HepG2 (cell line): ENCODE data around the gene COPS4. TPM values are rescaled to one million over a fixed set of nuclear protein-coding genes. Genes with fewer than 3 reads are reported as not detected.

ENCODE experiments used
- ATAC-seq: fragments of 200-7000 bp; cut with Tn5 transposase; 3 replicates; pipeline ENCODE4 v1.9.1; 2020; ENCODE audit warnings: mild to moderate bottlenecking, moderate library complexity
- BruUV-seq: library from RNA; stranded (reverse); fragments of 400-500 nt; replicated peaks from 2 replicates; lab custom pipeline; 2021; lab: Mats Ljungman, UMichigan
- CTCF ChIA-PET: fragments of 300-600 bp; formaldehyde crosslinking; extraction: SDS; loops from one replicate; lab custom pipeline; 2021; ENCODE audit warnings: low total read pairs, inconsistent platforms, low intra/inter-chr PET ratio; lab: Yijun Ruan, JAX
- POLR2A ChIA-PET: fragments of 350-600 bp; sonication (Branson Sonifier 250); formaldehyde crosslinking; loops from one replicate; lab custom pipeline; 2020; ENCODE audit warnings: antibody characterized with exemption, inconsistent platforms; lab: Yijun Ruan, JAX
- DNase-seq: peaks from one replicate; pipeline ENCODE4 v3.0.0-alpha.2; 2015; ENCODE audit warnings: low spot score
- FAIRE-seq: peaks from 3 replicates; lab custom pipeline; 2011; peaks lifted over from hg19 to GRCh38; lab: Jason Lieb, UNC
- H2AFZ ChIP-seq: one replicate; pipeline ENCODE4 v1.6.1; 2011; ENCODE audit warnings: low read length, inconsistent platforms
- H3K27ac ChIP-seq: fragments of 300-600 bp; 3 replicates; pipeline ENCODE4 v1.8.0; 2011; ENCODE audit warnings: mixed run types, mild to moderate bottlenecking, mixed read lengths, low read length, inconsistent platforms; ENCODE audit not compliant: insufficient read depth; ENCODE audit errors: extremely low read length
- H3K27me3 ChIP-seq, 2 experiments: fragments of 200-600 bp in 1 of 2; 2 replicates in 1 of 2; 3 replicates in 1 of 2; pipeline versions ENCODE4 v1.6.0 to v1.8.0; 2011; ENCODE audit warnings: low read length in 2 of 2, mild to moderate bottlenecking in 2 of 2, moderate library complexity in 2 of 2, inconsistent platforms in 1 of 2; ENCODE audit not compliant: insufficient read depth in 2 of 2, control insufficient read depth in 1 of 2
- H3K36me3 ChIP-seq, 2 experiments: fragments of 200-600 bp in 1 of 2; replicated peaks in 1 of 2; 2 replicates in 1 of 2; 3 replicates in 1 of 2; pipeline versions ENCODE4 v1.5.1 to v1.8.0; 2011; ENCODE audit warnings: low read length in 2 of 2, inconsistent platforms in 1 of 2; ENCODE audit not compliant: insufficient read depth in 2 of 2, control insufficient read depth in 1 of 2
- H3K4me1 ChIP-seq: 2 replicates; pipeline ENCODE4 v1.5.1; 2012; ENCODE audit warnings: low read length, inconsistent platforms; ENCODE audit not compliant: insufficient read depth
- H3K4me2 ChIP-seq: 2 replicates; pipeline ENCODE4 v1.6.0; 2011; ENCODE audit warnings: low read depth, low read length, inconsistent platforms
- H3K4me3 ChIP-seq, 3 experiments: fragments of 200-600 bp in 1 of 3; sonication (generic), shearing (Covaris generic) in 1 of 3; replicated peaks in 1 of 3; 2 replicates each; pipeline ENCODE4 v1.5.1; 2011 to 2016; ENCODE audit warnings: low read length in 3 of 3, inconsistent platforms in 2 of 3, low read depth in 2 of 3, mild to moderate bottlenecking in 2 of 3, control low read depth in 1 of 3, mixed read lengths in 1 of 3; ENCODE audit not compliant: insufficient read depth in 1 of 3
- H3K79me2 ChIP-seq: one replicate; pipeline ENCODE4 v1.6.1; 2011; ENCODE audit warnings: low read length, inconsistent platforms; ENCODE audit not compliant: insufficient read depth
- H3K9ac ChIP-seq: 2 replicates; pipeline ENCODE4 v1.6.0; 2011; ENCODE audit warnings: mild to moderate bottlenecking, low read depth, low read length, inconsistent platforms; ENCODE audit not compliant: insufficient read depth
- H3K9me3 ChIP-seq: 2 replicates; pipeline ENCODE4 v1.5.1; 2012; ENCODE audit warnings: mild to moderate bottlenecking, low read length
- H4K20me1 ChIP-seq: 2 replicates; pipeline ENCODE4 v1.6.0; 2011; ENCODE audit warnings: inconsistent platforms, mild to moderate bottlenecking, low read length, moderate library complexity; ENCODE audit not compliant: insufficient read depth
- CCDC6 ChIP-seq: sonication (generic); formaldehyde crosslinking; IDR thresholded peaks from 2 replicates; pipeline ENCODE4 v1.8.1; 2022; ENCODE audit warnings: mild to moderate bottlenecking, missing genetic modification reagents, moderate library complexity
- FOXO1 ChIP-seq: sonication (generic); formaldehyde crosslinking; IDR thresholded peaks from 2 replicates; pipeline ENCODE4 v1.4.0; 2020; ENCODE audit warnings: missing genetic modification reagents
- HOXA3 ChIP-seq: sonication (generic); formaldehyde crosslinking; IDR thresholded peaks from 2 replicates; pipeline ENCODE4 v1.5.0; 2020; ENCODE audit warnings: missing genetic modification reagents
- RXRA ChIP-seq: sonication (generic); formaldehyde crosslinking; IDR thresholded peaks from 2 replicates; pipeline ENCODE4 v1.5.1; 2020; ENCODE audit warnings: missing genetic modification reagents
- SETDB1 ChIP-seq: sonication (generic); formaldehyde crosslinking; IDR thresholded peaks from 2 replicates; pipeline ENCODE4 v1.5.1; 2020; ENCODE audit warnings: missing genetic modification reagents, mild to moderate bottlenecking, borderline replicate concordance
- ZFP90 ChIP-seq: sonication (generic); formaldehyde crosslinking; IDR thresholded peaks from 2 replicates; pipeline ENCODE4 v1.8.0; 2022; ENCODE audit warnings: missing genetic modification reagents, mild to moderate bottlenecking, inconsistent platforms, borderline replicate concordance
- ZNF121 ChIP-seq: sonication (generic); formaldehyde crosslinking; IDR thresholded peaks from 2 replicates; pipeline ENCODE4 v1.5.0; 2020; ENCODE audit warnings: mild to moderate bottlenecking, missing genetic modification reagents
- ZNF180 ChIP-seq: sonication (generic); formaldehyde crosslinking; IDR thresholded peaks from 2 replicates; pipeline ENCODE4 v1.4.0; 2020; ENCODE audit warnings: low read depth, missing genetic modification reagents, borderline replicate concordance
- ZNF550 ChIP-seq: sonication (generic); formaldehyde crosslinking; IDR thresholded peaks from 2 replicates; pipeline ENCODE4 v1.4.0; 2020; ENCODE audit warnings: mild to moderate bottlenecking, missing genetic modification reagents, borderline replicate concordance
- ZNF749 ChIP-seq: sonication (generic); formaldehyde crosslinking; IDR thresholded peaks from 2 replicates; pipeline ENCODE4 v1.8.0; 2022; ENCODE audit warnings: mild to moderate bottlenecking, missing genetic modification reagents, moderate library complexity, borderline replicate concordance
- ZNF839 ChIP-seq: sonication (generic); formaldehyde crosslinking; IDR thresholded peaks from 2 replicates; pipeline ENCODE4 v1.4.0; 2020; ENCODE audit warnings: missing genetic modification reagents, mild to moderate bottlenecking, borderline replicate concordance
- ZSCAN9 ChIP-seq: IDR thresholded peaks from 2 replicates; pipeline ENCODE4 v1.6.1; 2016; ENCODE audit warnings: borderline replicate concordance
- WGBS: methylation state at CpG from one replicate; pipeline ENCODE4 v1.1.6; 2017; ENCODE audit warnings: low lambda C conversion rate; 5-methylcytosine and 5-hydroxymethylcytosine counted together
- in situ Hi-C: cut with HindIII; loops from 2 replicates; pipeline ENCODE4 v1.10.0; 2017; ENCODE audit warnings: low pct_unique_long_range_greater_than_20kb; ENCODE audit not compliant: extremely low pct_ligation_motif_present
- intact Hi-C: fragments of 100-400 bp; cut with micrococcal nuclease; formaldehyde crosslinking; loops from one replicate; pipeline ENCODE4 v1.10.0; 2022; ENCODE audit not compliant: unreplicated experiment
- polyA plus RNA-seq, 8 experiments: library from polyadenylated mRNA; depleted of rRNA in 3 of 8; stranded (reverse) in 7 of 8; unstranded in 1 of 8; fragments of >200 nt; fragmentation: Illumina TruSeq in 4 of 8; extraction: Trizol in 4 of 8; gene quantifications; 2 replicates each; pipeline versions ENCODE4 v1.2.1 to v1.2.3, GENCODE V29; 2011 to 2016; ENCODE audit warnings: low read depth in 4 of 8, missing spikeins in 1 of 8, mixed read lengths in 1 of 8; ENCODE audit not compliant: insufficient read depth in 1 of 8
- total RNA-seq, 5 experiments: library from RNA; depleted of rRNA; stranded (reverse); fragments of >200 nt; fragmentation: Illumina TruSeq; extraction: Trizol; gene quantifications; 2 replicates each; pipeline ENCODE4 v1.2.3, GENCODE V29; 2016; ENCODE audit warnings: low read depth in 1 of 5
- TF ChIP-seq, protein P1 (sequence below): sonication (generic); formaldehyde crosslinking; IDR thresholded peaks from 2 replicates; pipeline ENCODE4 v1.8.0; 2022; ENCODE audit warnings: low read depth, missing genetic modification reagents
- TF ChIP-seq, protein P2 (sequence below): sonication (generic); formaldehyde crosslinking; IDR thresholded peaks from 2 replicates; pipeline ENCODE4 v1.4.0; 2020; ENCODE audit warnings: missing genetic modification reagents, low read depth, mild to moderate bottlenecking, borderline replicate concordance
- TF ChIP-seq, protein P3 (sequence below): sonication (generic); formaldehyde crosslinking; IDR thresholded peaks from 2 replicates; pipeline ENCODE4 v1.8.1; 2023; ENCODE audit warnings: mild to moderate bottlenecking, missing genetic modification reagents, borderline replicate concordance
- TF ChIP-seq, protein P4 (sequence below), 2 experiments: sonication (generic) in 1 of 2; formaldehyde crosslinking in 1 of 2; IDR thresholded peaks; 2 replicates each; pipeline versions ENCODE4 v1.4.0 to v1.6.1; 2018 to 2020; ENCODE audit warnings: missing genetic modification reagents in 2 of 2, borderline replicate concordance in 1 of 2, low read depth in 1 of 2, mild to moderate bottlenecking in 1 of 2, missing biosample characterization in 1 of 2

Gene COPS4
- total and polyA plus RNA-seq, 2 of the 13 experiments (the other 11 are each of a cell fraction or from before 2014, with no cell fraction given) = 28.8 to 52.5 TPM

DNA sequence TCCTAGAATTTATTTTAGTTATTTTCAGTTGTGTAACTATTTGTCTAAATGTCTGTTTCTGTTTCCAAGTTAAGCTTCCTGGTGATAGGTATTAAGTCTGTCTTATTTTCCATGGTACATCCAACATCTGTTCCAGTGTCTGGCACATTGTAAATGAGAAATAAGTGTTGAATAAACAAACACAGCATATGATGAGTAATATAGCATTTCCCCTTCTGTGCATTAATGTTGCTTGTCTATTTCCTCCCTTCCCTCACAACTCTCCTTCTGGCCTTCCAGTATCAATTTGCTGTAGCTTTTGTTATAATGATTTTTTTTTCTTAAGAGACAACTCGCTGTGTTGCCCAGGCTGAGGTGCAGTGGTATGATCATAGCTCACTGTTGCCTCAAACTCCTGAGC lies 36.1 kb downstream of the COPS4 start:
- intact Hi-C loops = no loop called here
- H3K27me3 ChIP-seq = no peaks in the 10 kb centered on the region
- POLR2A ChIA-PET = no interaction called here
- no peak for DNase-seq
- no TSS peak for BruUV-seq
- no peak overlapping the region for H3K4me2 ChIP-seq
- WGBS = 97% methylated on average over 1 of the region's 1 CpG
- no peak overlapping the region for H3K9ac ChIP-seq
- TF ChIP-seq, protein P1, sequence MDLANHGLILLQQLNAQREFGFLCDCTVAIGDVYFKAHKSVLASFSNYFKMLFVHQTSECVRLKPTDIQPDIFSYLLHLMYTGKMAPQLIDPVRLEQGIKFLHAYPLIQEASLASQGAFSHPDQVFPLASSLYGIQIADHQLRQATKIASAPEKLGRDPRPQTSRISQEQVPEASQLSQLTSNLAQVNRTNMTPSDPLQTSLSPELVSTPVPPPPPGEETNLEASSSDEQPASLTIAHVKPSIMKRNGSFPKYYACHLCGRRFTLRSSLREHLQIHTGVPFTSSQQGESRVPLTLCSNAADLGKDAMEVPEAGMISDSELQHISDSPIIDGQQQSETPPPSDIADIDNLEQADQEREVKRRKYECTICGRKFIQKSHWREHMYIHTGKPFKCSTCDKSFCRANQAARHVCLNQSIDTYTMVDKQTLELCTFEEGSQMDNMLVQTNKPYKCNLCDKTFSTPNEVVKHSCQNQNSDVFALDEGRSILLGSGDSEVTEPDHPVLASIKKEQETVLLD (CRISPR knock-in tag) = no peak
- TF ChIP-seq ZNF550 (CRISPR knock-in tag) (no peak), RXRA (CRISPR knock-in tag) (no peak), CCDC6 (CRISPR knock-in tag) (no peak), ZNF749 (CRISPR knock-in tag) (no peak), SETDB1 (CRISPR knock-in tag) (no peak), HOXA3 (CRISPR knock-in tag) (no peak), FOXO1 (CRISPR knock-in tag) (no peak), ZNF180 (CRISPR knock-in tag) (no peak), ZNF839 (CRISPR knock-in tag) (no peak), ZSCAN9 (CRISPR knock-in tag) (no peak), ZNF121 (no peak), ZFP90 (CRISPR knock-in tag) (no peak)
- TF ChIP-seq, protein P2, sequence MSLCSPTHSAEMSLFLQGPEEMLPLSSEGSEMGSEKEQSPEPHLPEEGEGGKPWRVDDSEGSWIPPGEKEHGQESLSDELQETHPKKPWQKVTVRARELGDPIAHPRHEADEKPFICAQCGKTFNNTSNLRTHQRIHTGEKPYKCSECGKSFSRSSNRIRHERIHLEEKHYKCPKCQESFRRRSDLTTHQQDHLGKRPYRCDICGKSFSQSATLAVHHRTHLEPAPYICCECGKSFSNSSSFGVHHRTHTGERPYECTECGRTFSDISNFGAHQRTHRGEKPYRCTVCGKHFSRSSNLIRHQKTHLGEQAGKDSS (CRISPR knock-in tag) = no peak
- TF ChIP-seq, protein P3, sequence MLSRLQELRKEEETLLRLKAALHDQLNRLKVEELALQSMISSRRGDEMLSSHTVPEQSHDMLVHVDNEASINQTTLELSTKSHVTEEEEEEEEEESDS = no peak
- TF ChIP-seq, protein P4, sequence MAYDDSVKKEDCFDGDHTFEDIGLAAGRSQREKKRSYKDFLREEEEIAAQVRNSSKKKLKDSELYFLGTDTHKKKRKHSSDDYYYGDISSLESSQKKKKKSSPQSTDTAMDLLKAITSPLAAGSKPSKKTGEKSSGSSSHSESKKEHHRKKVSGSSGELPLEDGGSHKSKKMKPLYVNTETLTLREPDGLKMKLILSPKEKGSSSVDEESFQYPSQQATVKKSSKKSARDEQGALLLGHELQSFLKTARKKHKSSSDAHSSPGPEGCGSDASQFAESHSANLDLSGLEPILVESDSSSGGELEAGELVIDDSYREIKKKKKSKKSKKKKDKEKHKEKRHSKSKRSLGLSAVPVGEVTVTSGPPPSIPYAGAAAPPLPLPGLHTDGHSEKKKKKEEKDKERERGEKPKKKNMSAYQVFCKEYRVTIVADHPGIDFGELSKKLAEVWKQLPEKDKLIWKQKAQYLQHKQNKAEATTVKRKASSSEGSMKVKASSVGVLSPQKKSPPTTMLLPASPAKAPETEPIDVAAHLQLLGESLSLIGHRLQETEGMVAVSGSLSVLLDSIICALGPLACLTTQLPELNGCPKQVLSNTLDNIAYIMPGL (CRISPR knock-in tag; IDR thresholded peaks at IDR 0.05; ENCODE audit: borderline replicate concordance in 1 of 2, low read depth in 1 of 2) = no peak
- H3K36me3 ChIP-seq = peaks cover 9 to 34% of the 10 kb centered on the region in 2 experiments
- CTCF ChIA-PET = no interaction called here
- H3K79me2 ChIP-seq = no peaks in the 10 kb centered on the region
- no peak for ATAC-seq
- no peaks in the 10 kb centered on the region for H3K4me1 ChIP-seq
- in situ Hi-C loops = loop anchor here (10.0 kb wide), 1 partner anchor 184 kb away; no protein-coding TSS in a partner anchor
- no peak overlapping the region for H3K4me3 ChIP-seq
- no peak for FAIRE-seq
- H2AFZ ChIP-seq = no peak overlapping the region
- no peak overlapping the region for H3K27ac ChIP-seq
- H4K20me1 ChIP-seq = no peaks in the 10 kb centered on the region
- no peaks in the 10 kb centered on the region for H3K9me3 ChIP-seq
